Subcutaneous adipose tissue (tissue), 4 donors: Measurements from ENCODE around the gene LCNL1. TPM values are rescaled to one million over a fixed set of nuclear protein-coding genes. Genes with fewer than 3 reads are reported as not detected.

Experiments
- CTCF ChIP-seq: fragments of 450-650 bp; IDR thresholded peaks from one replicate; pipeline ENCODE4 v1.5.1; 2016; ENCODE audit warnings: low read depth, mild to moderate bottlenecking, control low read depth, antibody characterized with exemption, moderate library complexity
- total RNA-seq, 4 donors: library from RNA; depleted of rRNA; stranded (reverse); fragments of >200 nt; gene quantifications; one replicate each; pipeline ENCODE4 v1.1.0, GENCODE V29; 2016

Gene LCNL1
- total RNA-seq, result not detected

DNA sequence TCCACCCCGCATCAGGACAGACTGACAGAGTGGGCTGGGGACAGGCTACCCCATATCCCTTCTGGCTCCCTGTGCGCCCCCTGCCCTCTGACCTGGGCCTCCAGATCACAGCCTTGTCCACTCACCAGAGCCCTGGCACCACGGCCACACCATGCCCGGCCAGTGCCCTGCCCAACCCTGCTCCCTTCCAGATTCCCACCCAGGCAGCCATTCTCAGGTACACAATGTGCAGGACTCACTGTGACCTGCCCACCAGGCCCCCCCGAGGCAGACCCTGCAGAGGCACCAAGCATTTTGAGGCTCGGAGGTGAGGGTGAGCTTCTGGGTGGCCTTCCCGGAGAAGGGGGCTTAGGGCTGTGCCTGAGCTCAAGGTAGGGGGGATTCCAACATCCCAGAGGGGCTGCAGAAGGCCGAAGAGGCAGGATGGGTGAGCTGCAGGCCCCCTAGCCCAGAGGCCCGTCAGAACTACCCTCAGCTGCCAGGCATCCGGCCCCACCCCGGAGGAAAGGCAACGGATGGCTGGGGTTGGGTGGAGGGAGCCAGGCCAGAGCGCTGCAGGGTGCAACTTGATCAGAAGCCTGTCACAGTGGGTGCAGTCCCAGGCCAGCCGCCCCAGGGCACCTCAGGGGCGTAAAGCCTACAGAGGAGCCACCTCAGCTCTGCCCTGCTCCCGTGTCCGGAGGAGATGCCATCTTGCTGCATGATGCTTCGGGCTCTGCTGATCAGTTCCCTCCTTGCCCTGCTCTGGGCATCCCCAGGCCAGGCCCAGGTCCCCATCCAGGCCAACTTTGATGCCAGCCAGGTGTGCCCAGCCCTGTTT lies at the start of gene LCNL1:
TSS of gene LCNL1 (plus strand) at position 762 of the 820 bp plus-strand sequence. CDS start 594 bp downstream, outside the sequence.
- TF ChIP-seq CTCF, result no peak

DNA sequence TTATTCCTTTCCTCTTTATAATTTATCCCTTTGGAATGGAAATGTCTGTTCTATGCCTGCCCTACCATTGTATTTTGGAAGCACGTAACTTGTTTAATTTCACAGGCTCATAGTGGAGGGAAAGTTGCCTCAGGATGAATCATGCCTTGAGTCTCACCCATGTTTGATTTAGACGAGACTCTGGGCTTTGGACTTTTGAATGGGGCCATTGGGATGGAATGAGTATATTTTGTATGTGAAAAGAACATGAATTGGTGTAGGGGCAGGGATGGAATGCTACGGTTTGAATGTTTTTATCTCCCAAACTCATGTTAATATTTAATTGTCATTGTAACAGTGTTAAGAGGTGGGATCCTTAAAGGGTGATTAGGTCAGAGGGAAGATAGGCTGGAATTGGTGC lies 48.5 kb upstream of the LCNL1 start:
- TF ChIP-seq CTCF, result no peak

DNA sequence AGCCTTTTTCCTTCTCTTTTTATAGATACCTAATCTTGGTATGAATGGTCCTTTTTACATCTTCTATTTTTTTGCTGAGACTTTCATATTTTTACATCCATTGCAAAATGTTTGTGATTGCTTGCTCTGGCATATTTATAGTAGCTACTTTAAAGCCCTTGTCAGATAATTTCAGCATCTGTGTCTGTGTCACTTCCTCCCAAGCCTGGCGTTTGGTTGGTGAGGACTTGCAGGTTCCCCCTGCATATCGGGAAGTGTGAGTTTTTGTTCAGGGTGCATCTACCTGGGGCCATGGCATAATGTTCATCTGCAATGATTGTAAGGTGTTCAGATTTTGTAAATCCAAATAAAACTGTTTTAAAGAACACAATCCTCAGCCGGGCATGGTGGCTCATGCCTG lies 47.1 kb upstream of the LCNL1 start:
- TF ChIP-seq CTCF, result no peak

GRCh38 chr9:136936645-136937170 lies 46.1 kb upstream of the LCNL1 start:
- no peak for TF ChIP-seq CTCF

DNA sequence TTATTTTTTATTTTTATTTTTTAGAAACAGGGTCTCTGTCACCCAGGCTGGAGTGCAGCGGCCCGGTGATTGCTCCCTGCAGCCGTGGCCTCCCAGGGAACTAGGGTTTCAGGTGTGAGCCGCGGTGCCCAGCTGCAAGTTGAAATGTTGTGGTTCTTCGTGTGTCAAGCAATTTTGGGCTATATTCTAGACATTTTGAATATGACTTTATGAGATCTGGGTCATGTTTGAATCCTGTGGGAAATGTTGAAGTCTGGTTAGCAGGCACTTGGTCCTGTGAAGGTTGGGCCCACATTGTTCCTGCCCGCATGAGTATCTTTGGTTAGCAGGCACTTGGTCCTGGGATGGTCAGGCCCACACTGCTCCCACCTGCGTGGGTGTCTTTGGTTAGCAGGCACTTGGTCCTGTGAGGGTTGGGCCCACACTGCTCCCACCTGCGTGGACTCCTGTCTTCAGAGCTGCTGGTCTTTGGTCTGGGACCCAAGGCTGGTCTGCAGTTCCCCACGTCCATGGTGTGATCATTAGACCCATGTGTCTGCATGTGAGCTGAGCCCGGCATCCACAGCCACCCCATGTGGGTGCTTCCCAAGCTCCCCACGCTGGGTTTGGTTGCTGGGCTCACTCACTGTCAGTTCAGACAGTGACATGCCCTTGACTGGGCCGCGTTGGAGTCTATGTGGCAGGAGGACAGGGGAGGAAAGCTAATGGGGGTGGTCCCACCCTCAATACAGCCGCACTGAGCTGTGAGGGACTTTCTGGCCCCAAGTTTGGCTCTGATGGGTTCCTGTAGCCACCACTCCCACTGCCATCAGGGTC lies 45.4 kb upstream of the LCNL1 start:
- TF ChIP-seq CTCF, result no peak

- no peak for TF ChIP-seq CTCF
These were observed 43.3 kb upstream of the LCNL1 start for GRCh38 chr9:136939431-136939995.
